ENCODE data around the gene DECR2. TPM values are rescaled to one million over a fixed set of nuclear protein-coding genes. Genes with fewer than 3 reads are reported as not detected.

DECR2 gene
- polyA plus RNA-seq, 12 donors, result 7.7 to 26.3 (median 11.0) TPM; not detected in 1

DNA sequence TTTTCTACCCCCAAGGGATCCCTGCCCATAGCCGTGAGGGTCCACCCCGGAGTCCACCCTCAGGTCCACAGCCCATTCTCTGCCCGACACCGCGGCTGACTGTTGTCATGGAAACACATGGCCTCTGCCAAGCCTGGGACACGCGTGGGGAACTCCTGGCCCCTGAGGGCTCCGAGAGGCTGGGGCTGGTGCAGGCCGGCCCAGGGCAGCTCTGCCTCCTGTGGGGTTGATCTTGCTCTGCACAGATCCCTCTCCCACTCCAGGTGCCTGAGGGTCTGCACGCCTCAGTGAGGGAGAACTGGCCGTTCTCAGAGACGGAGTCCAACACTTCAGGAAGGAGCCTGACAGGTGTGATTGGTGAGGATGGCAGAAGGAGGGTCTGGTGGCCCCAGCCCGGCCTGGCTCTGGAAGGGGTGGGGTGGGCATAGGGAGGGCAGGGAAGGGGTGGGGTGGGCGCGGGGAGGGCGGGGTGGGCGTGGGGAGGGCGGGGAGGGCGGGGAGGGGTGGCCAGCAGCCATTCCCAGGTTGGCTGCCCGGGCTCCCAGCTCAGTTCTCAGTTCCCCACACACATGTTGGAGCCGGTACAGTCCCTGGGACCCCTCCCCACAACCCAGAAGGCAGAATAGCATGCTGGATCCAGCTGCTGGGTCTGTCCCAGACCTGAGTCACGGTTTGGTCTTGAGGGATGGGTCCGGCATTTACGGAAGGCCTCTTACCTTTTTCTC is 37.8 kb upstream of the DECR2 start:
- no peak for DNase-seq

DNA sequence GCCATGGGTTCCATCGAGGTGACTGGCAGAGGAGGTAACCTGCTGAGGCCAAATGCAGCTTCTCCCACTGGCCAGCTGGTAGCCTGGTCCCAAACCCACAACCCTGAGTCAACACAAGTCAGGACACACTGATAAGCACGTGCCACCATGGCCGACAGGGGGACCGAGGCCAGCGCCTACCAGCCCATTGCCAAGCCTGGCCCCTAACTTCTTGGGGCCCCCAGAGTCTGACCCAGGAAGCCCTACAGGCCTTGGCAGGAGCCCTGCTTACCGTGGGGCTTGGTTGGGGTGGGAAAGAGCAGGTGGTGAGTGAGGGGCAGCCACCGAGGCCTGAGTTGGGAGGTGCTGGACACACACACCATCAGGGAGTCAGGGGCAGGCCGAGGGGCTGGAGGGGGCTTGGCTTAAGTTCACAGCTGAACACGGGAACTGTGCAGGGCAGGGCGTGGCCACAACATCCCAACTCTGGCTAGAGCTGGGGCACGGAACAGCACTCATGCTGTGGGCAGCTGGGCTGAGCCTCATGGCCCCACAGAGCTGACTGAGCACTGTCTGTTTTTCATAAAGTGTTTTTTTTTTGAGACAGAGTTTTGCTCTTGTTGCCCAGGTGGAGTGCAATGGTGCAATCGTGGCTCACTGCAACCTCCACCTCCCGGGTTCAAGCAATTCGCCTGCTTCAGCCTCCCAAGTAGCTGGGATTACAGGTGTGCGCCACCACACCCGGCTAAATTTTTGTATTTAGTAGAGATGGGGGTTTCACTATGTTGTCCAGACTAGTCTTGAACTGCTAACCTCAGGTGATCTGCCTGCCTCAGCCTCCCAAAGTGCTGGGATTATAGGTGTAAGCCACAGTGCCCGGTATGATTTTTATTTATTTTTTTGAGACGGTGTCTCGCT is 36.8 kb upstream of the DECR2 start:
- no peak for DNase-seq

DNA sequence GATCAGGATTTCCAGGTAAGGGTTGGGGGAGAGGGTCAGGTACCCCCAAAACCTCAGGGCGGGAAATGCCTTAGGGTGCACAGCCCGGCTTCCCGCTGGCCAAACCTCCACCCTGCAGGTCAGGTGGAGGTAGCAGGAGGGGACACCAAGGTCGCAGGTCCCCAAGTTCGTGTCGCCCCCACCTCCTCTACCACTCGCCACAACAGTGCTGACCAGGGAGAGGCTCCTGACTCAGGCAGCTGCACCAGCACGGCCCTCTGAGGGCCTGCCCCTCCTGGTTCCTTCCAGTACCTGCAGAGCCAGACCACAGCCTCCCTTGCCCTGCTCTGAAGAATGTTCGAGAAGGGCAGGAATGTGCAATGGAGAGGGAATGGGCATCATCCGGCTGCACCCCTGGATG is 35.2 kb upstream of the DECR2 start:
- no peak for DNase-seq

DNA sequence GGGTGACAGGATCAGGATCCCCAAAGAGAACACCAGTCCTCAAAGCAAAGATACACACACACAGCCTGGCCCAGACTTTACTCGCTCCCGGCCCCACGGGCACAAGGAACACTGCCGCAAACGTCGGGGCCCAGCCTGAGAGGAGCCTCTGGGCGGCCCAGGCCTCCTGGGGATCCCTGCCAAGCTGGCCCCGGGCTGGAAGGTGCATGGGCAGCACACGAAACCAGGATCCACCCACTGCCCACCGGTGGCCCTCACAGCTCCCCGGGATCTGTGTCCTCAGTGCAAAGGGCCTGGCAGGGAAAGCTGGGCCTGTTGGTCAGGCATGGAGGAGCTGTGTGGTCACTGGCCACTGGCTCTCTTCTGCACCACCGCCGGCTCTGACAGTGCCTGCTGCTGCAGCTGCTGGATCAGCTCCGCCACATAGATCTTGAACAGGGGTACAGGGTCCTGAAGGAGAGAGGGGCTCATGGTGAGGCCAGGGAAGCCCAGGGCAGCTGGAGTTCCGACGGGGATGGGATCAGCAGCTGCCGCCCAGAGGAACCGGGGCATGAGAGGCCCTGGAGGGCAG is 34.3 kb upstream of the DECR2 start:
- DNase-seq, result no peak

DNA sequence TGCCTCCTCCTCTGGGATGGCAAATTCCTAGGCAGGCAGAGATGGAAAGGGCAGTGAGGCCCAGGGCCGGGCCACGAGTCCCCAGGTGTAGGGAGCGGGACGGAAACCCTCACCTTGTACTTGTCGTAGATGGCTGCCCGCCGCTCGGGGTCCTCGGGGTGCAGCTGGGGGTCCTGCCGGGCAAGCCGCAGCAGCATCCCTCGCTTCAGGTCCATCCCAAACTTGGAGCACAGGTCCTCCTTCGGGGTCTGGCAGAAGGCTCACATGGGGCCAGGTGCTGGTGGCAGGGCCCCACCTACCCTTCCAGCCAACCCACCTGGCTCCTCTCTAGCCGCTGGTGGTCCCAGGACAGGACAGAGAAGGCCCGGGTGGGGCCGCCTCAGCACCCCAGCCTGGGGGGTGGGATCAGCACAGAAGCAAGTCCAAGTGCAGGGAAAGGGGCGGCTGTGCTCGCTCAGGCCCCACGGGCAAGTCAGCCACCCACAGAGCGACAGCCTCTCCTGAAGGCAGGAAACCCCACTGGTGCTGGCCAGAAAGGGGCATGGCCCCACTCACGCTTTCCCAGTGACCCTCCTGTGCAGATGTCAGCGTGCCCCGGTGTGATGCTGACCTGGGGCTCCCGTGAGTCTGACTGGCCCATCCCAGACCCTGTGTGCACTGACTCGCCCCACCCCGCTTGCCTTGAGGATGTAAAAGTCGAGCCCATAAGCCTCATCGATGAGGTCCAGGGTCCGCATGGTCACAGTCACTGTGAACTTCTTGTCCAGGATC is 33.1 kb upstream of the DECR2 start:
- DNase-seq, result no peak

DNA sequence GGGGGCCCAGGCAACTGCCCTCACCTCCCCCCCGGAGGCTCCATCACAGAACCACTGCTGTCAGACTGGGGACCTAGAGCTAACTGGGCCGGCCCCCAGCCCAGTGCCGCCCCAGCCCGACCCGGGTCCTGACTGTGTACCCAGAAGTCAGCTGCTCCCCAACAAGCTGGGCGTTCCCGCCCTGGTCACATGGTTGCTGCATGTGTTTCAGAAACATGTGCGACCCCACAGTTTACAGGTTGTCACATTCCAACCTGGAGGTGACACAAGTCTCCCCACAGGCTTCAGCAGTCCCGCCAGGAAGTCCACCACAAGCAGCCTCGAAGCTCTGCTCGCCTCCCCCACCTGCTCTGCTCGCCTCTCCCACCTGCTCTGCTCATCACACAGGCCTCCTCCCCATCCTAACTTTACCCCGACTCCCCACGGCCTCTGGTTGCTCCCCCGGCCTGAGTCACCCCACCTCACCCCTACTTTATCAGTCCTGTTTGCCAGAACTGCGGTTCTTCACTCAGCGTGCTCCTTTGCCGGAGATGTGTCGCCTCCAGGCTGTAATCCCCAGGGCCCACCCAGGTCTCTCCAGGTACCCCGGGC is 32.3 kb upstream of the DECR2 start:
- no peak for DNase-seq

DNA sequence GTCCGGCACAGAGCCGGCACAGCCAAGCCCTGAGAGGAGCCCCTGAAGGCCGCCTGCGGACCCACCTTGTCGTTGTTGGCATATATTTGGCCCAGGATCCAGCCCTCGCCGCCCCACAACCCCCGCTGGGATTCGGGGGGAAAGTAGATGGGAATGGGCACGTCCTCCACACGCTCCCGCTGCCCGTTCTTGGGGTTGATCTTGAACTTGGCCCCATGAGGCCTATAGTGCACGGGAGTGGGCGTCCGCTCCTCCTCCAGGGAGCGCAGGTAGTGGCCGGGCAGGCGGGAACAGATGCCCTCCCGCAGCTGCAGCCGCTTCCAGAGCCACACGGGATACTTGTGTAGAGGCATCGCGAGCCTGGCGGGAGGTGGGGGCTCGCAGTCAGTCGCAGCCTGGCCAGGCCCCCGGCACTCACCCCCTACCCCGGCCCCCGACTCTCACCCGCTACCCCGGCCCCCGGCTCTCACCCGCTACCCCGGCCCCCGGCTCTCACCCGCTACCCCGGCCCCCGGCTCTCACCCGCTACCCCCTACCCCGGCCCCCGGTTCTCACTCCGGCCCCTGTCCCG is 31.7 kb upstream of the DECR2 start:
- DNase-seq, result no peak

DNA sequence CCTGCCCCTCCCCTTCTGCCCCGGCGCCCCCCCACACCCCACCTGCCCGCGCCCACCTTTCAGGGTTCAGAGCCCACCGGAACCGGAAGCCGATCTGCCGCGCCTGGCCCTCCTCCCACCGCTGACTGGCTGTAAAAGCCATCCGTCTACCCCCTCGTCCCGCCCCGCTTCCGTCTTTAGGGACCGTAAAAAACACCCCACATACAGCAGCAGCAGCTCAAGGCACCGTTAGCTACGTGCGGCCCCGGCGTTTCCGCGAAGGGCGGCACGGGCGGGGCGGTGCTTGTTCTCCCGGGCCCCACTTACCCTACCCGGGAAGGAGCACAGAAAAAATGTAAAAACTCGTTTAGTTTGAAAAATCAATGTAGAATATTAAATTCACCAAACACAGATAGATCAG is 31.2 kb upstream of the DECR2 start, which contains the start of gene MRPL28:
Gene MRPL28, minus strand, starts transcription at position 96 of the 400 bp plus-strand sequence. CDS start 320 bp downstream, outside the sequence.
- peak; percentile 96 for DNase-seq

DNA sequence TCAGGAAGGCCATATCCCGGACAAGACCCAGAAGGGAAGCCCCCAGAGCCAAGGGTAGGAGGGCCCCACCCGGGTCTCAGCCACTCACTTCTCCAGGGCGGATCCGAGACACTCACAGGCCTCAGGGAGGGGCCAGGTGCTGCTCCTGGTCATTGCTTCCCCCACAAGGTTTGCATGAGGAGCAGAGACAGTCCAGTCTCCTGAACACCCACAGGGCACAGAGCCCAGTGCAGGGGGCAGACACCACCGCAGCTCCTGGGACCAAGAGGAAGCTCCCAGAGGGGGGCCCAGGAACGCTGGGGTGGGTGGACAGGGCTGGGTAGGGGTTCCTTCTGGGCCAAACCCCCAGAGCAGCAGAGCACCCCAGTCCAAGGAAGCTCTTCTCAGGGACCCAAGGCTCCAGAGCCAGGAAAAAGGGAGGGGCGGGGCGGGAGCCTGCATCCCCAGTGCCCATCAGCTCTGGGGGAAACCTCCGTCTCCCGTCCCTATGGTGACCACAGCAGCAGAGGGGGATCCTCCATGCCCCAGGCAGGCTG is 30.6 kb upstream of the DECR2 start:
- DNase-seq, result no peak

DNA sequence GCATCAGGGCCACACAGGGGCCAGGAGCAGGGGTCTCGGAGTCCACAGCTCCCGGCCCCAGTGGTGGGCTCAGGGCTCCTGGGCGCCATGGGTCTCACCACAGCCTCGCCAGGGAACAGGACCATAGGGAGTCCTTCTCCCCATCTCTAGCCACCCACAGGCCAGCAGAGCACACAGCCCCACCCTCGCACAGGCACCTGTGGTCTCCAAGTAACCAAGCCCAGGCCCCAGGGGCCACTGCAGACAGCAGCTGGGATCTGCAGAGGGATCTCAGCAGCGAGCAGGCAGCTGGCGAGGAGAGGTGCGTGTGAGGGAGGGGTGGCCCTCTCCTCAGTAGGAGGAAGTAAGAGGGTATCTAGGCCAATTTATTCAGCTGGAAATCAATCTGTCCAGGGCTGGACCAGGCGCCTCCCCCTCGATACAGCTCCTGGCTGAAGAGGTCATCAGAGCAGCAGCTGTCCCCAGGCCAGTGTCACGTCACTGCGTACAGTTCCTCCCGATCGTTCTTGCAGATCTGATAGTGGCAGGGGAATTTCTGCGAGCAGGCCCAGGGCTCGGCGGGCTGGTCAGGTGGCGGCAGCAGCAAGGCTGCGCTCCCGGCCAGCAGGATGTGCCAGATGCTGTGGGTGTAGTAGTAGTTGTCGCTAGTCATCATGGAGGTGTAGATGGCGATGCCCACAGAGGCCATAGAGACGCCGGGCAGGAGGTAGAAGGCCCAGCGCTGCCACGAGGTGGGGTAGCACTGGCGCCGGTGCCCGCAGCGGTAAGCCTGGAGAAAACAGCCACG is 30.0 kb upstream of the DECR2 start:
- DNase-seq, result no peak

DNA sequence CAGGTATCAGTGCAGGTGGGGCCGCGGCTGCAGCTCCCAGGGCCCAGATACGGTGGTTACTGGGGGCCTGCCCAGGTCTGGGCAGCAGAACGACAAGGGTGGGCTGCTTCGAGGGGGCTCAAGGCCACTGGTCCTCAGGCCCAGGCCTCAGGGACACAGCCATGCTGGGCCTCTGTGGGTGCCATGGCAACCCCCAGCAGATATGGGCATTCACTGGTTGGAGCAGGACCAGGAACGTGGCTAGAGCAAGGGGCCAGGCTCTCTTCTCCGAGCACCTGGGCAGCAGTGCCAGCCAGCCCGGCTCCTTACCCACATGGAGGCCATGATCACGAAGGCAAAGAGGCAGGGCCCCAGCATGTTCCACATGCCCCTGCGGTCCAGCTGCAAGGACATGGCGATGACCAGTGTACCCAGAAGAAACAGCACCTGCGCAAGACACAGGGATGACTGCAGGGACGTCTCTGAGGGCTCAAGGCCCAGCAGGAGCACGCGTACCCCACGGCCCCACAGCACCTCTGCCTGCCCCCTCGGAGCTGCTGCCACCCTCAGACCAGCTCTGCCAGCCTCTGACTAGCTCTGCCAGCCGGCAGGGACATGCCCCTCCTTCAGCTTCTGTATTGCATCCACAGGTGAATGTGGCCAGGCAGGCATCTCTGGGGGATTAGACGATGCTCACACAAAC is 29.2 kb upstream of the DECR2 start:
- no peak for DNase-seq

DNA sequence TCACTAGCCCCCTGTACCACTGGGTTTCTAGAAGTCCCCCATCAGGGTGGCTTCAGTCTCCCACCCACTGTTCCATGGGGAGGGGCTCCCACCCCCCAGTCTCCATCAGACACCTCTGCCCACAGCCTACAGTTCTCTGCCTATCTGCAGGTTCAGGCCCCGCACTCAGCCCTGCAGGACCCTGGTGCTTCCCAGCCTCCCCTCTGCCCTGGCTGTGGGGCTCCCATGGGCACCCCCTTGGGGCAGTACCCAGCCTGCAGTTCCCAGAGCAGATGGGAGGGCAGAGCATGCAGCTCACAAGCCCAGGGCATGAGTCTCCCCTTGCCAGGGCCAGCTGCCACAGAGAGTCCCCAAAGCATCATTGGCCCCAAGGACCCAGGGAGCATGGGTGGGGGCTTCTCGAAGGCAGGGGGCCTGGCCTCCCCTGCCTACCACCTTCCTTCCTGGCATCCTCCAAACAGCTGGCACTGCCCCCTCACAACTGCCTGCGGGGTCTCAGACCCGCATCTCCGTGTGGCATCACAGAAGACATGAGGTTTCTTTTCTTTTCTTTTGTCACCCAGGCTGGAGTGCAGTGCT is 28.6 kb upstream of the DECR2 start:
- DNase-seq, result no peak

DNA sequence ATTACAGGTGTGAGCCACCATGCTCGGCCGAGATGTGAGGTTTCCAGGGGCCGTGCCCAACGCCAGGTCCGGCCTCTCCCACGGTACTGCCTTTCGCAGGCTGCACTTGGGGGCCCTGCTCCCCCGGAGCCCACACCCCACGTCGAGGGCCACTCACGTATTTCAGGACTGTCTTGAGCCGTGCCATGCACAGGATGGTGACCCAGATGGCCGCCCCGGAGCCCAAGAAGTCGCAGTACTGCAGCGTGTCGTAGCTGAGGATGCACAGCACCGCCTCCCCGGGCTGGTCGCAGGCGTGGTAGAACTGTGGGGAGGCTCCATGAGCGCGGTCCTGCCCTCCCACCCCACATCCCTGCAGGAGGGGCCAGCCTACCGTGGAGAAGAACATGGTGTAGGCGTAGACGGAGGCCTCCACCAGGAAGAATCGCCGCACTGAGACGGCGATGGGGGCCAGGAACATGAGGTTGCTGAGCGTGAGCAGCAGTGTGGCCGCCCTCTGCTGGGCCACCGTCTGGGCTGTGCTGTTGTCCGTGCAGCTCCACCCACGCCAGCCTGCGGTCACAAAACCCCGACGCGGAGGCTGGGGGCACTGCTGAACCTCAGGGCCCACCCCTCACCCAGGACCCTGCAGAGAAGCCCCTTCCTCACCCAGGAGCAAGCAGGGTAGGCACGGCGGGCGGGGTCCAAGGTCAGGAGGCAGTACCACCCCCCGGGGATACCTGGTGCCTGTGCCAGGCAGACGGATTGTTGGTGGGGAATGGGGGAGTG is 27.7 kb upstream of the DECR2 start:
- no peak for DNase-seq

DNA sequence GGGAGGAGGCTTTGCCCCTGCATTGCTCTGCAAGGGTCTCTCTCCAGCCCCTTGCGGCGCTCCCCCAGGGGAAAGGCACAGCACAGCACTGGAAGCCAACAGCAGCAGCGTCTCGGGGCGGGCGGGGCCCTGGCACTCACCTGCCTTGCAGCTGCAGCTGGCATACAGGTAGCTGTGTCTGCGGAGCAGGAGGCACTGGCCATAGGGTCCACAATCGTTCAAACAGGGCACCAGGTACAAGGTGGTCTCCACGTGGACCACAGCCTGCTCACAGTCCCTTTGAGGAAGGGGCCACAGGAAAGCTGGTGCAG is 27.1 kb upstream of the DECR2 start:
- DNase-seq, result no peak

DNA sequence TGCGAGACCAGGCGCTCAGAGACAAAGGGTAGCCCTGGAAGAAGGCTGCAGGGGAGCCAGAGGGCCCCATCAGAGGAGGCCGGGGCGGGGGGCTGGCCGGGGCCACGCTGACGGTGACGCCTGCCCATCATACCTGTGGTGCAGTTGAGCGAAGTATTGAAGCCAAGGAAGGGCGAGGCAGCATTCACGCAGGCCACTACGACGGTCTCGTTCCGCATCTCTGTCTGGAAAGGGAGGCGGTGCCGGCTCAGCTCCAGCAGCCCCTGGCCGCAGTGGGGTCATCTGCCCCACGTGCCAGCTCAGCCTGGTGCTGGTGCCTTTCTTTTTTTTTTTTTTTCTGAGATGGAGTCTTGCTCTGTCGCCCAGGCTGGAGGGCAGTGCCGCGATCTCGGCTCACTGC is 26.5 kb upstream of the DECR2 start:
- no peak for DNase-seq

DNA sequence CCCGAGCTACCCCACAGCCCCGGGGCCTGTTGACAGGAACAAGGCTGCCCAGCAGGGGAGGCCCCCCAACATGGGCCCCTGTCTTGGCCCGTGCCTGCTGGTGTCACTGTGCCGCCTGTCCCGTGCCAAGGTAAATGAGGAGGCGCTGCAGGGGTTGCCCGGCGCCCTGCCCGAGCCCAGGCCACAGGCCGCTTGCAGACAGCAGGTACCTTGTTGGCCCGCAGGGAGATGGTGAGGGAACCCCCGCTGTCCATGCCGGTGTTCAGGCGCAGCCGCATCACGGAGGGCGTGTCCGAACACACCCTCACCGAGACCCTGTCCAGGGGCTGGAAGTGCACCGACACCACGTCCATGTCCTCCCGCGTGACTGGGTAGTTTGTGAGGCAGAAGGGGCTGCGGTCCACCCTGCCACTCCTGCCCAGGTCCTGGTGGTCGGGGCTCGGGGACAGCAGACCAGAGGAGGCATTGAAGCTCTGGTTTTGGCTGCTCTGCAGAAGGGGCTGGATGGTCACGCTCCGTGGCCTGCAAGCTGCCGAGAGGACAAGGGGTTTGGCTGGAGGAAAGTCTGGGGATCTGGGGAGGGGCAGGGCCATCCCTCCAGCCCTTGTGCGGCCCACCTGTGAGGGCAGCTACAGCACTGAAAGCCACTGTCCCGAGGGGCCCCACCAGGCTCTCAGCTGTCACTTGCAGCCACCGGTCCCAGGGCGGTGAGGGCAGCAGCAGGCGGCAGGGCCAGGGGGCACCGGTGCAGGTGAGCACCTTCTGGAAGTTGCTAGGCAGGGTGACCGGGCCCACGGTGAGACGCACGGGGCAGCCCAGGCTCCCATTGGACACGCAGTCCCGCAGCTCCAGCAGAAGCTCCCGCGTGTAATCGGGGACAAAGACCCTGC is 25.5 kb upstream of the DECR2 start:
- DNase-seq, result no peak

DNA sequence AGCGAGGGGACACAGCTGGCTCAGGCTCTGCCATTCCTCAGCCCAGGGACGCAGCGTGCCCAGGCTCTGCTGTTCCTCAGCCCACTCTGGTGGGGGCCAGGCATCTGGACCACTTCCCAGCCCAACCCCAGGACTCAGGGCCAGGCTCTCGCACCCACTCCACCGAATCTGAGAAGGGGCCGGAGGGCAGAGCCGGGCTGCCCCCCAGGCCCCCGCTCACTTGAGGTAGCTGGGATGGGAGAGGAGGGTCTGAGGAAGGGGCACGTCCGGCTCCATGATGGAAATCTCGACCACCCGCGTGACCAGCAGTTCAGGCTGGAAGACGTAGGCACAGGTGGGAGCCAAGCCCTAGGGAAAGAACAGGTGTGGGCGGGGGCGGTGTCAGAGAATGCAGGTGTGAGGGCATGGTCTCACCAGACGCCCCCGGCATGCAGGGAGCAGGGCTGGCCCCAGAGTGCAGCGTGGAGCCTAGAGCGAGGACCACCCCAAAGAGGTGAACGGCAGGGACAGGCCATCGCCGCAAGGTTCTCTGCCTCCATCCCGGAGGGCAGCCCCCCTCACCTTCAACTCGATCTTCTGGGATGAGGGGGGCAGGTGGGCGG is 24.8 kb upstream of the DECR2 start:
- no peak for DNase-seq
